ENCODE results near the gene ZBTB18. TPM values are rescaled to one million over a fixed set of nuclear protein-coding genes. Genes with fewer than 3 reads are reported as not detected.

ZBTB18 gene
- total and polyA plus RNA-seq, 2 of the 4 experiments (the other 2 are of a cell fraction), result 10.0 to 16.0 TPM

DNA sequence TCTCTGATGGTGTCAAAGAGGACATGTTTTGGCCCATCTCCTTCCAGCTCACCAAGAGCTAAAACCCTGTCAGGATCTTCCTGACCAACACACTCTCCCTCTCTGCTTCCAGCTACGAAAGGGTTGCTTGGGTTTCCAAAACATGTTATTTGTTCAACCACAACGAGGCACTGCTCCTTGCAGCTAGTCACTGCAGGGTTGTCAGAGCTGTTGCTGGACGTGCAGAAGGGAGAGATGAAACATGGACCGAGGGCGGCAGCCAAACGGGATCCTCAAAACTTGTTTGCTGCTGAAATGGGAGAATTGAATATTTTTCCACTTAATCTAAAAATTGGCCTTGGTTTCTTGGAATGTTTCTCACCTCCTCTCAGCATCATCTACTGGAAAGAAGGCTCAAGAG, 12.4 kb downstream of the ZBTB18 start:
- Histone ChIP-seq H3K23ac (ENCODE audit: low read depth, low read length) (no peak overlapping the region), H2BK15ac (ENCODE audit: low read depth, low read length) (no peak overlapping the region), H3K4me2 (ENCODE audit: low read depth, low read length) (no peak overlapping the region), H2BK120ac (ENCODE audit: low read depth, low read length) (no peak overlapping the region), H2BK5ac (ENCODE audit: low read depth, low read length, poor library complexity, severe bottlenecking) (no peak overlapping the region), H3K18ac (ENCODE audit: low read depth, low read length) (no peak overlapping the region), H3K79me1 (ENCODE audit: low read depth in 1 of 2, low read length in 2 of 2) (no peaks in the 10 kb centered on the region), H4K8ac (ENCODE audit: low read depth in 2 of 2, low read length in 2 of 2) (no peak overlapping the region), H3K4me3 (ENCODE audit: insufficient read depth, low read depth, low read length) (no peak overlapping the region), H4K91ac (ENCODE audit: insufficient read depth, low read depth, low read length) (no peak overlapping the region), H3K27ac (ENCODE audit: insufficient read depth, low read length) (no peak overlapping the region), H3K56ac (ENCODE audit: extremely low read depth, insufficient read depth, low read length) (no peak overlapping the region), H3K4ac (ENCODE audit: low read depth, low read length) (no peak overlapping the region), H4K5ac (ENCODE audit: low read depth, low read length) (no peak overlapping the region), H2AFZ (replicated peaks; ENCODE audit: low read length, poor library complexity) (no peak overlapping the region), H3K9me1 (ENCODE audit: insufficient read depth, low read length) (0 out of 2 replicates have a peak, but pooled peaks cover 2% of the 10 kb centered on the region), H3K14ac (replicated peaks; ENCODE audit: low read depth, low read length) (no peak overlapping the region), H3K27me3 (ENCODE audit: control insufficient read depth, insufficient read depth, low read length) (no peaks in the 10 kb centered on the region), H3K9ac (ENCODE audit: low read depth, low read length) (no peak overlapping the region), H3K36me3 (ENCODE audit: control insufficient read depth, insufficient read depth, low read length) (no peaks in the 10 kb centered on the region), H2BK20ac (ENCODE audit: low read depth, low read length) (no peak overlapping the region), H2AK9ac (replicated peaks; ENCODE audit: low read depth, low read length, poor library complexity) (no peak overlapping the region), H4K20me1 (ENCODE audit: insufficient read depth, low read length) (no peaks in the 10 kb centered on the region), H3K9me3 (ENCODE audit: control insufficient read depth, insufficient read depth, low read length) (no peaks in the 10 kb centered on the region), H2AK5ac (ENCODE audit: low read depth, low read length) (no peak overlapping the region), H3K4me1 (ENCODE audit: control insufficient read depth, insufficient read depth, low read length) (peaks cover 7% of the 10 kb centered on the region)
- DNase-seq, result no peak
- in situ Hi-C loops (cut with MboI; ENCODE audit: low sequenced_read_pairs), result loop anchor here (25.0 kb wide), 1 partner anchor 199 kb away; no protein-coding TSS in a partner anchor
- no peak for ATAC-seq (ENCODE audit: low read depth)
- TF ChIP-seq MXI1 (IDR thresholded peaks at IDR 0.05; ENCODE audit: borderline replicate concordance, low read depth, low read length) (no peak), SMC3 (IDR thresholded peaks at IDR 0.05; ENCODE audit: low read depth, low read length) (no peak), USF2 (IDR thresholded peaks at IDR 0.05; ENCODE audit: low read depth, low read length) (no peak), RAD21 (IDR thresholded peaks at IDR 0.05; ENCODE audit: low read length) (no peak), CHD1 (IDR thresholded peaks at IDR 0.05; ENCODE audit: low read depth, low read length) (no peak), POLR2A (IDR thresholded peaks at IDR 0.05; ENCODE audit: low read depth, low read length) (no peak), CEBPB (IDR thresholded peaks at IDR 0.05; ENCODE audit: low read depth, low read length) (no peak), NFE2L2 (IDR thresholded peaks at IDR 0.05; ENCODE audit: low read depth, low read length) (no peak)
- TF ChIP-seq, protein P1, sequence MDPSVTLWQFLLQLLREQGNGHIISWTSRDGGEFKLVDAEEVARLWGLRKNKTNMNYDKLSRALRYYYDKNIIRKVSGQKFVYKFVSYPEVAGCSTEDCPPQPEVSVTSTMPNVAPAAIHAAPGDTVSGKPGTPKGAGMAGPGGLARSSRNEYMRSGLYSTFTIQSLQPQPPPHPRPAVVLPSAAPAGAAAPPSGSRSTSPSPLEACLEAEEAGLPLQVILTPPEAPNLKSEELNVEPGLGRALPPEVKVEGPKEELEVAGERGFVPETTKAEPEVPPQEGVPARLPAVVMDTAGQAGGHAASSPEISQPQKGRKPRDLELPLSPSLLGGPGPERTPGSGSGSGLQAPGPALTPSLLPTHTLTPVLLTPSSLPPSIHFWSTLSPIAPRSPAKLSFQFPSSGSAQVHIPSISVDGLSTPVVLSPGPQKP (IDR thresholded peaks at IDR 0.05; ENCODE audit: borderline replicate concordance, low read depth, low read length), result no peak
- BruUV-seq (replicated peaks), result no TSS peak
- intact Hi-C loops (cut with micrococcal nuclease), result no loop called here
- WGBS, 2 experiments (ENCODE audit: extremely low coverage in 2 of 2, insufficient read length in 1 of 2), result 50% methylated on average over 2 of the region's 6 CpGs; no CpG with 5 or more reads in 1 of the 2 experiments
- ChIA-PET POLR2A (ENCODE audit: unreplicated experiment) (no interaction called here), CTCF (interaction anchor here (1.3 kb wide), 1 partner anchor 210 kb away, joined by 3 read pairs; no protein-coding TSS in a partner anchor)
- dilution Hi-C loops (cut with HindIII; ENCODE audit: low sequenced_read_pairs, unreplicated experiment), result no loop called here

Measured in IMR-90 (cell line).